GM19397 (cell line): ENCODE measurements around the gene MTG2.

Experiments used
- ATAC-seq: cut with Tn5 transposase; IDR thresholded peaks from one replicate; pipeline ENCODE4 v1.9.1; 2021; ENCODE audit warnings: mild to moderate bottlenecking, moderate library complexity; ENCODE audit not compliant: unreplicated experiment

MTG2 gene

DNA sequence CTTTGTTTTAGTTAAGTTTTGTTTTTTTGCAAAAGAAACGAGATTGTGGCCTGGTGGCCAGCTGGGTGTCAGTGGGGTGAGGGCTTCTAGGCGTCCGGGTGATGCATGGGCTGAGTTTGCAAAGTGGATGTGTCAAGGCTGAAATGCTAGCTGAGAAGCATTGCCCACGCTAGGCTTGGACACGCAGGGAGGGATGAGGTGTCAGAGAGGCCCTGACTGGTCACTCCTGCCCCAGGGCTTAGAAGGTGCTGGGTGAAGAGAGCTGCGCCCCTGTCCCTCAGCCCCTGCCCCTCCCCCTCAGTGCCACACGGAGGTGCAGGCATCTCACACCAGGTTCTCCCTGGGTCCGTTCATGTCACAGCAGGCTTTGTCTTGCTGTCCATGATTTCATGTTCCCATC lies 63.6 kb downstream of the MTG2 start:
- no peak for ATAC-seq

- ATAC-seq, result no peak
Measured at GRCh38 chr20:62246872-62247652, 64.2 kb downstream of the MTG2 start.

- no peak for ATAC-seq
Measured at GRCh38 chr20:62248890-62249560, 66.2 kb downstream of the MTG2 start.

GRCh38 chr20:62252342-62252966 lies 69.6 kb downstream of the MTG2 start:
- ATAC-seq, result no peak
